ENCODE measurements around the gene ZDHHC14.
"Not testable (repeated sequence)": the region's sequence is repeated elsewhere in the genome, so short reads cannot be mapped to it uniquely, and the experiment has no call there.

Gene ZDHHC14
- 4.1 to 21.3 (median 8.9) reads per million in 4 experiments for total RNA-seq

DNA sequence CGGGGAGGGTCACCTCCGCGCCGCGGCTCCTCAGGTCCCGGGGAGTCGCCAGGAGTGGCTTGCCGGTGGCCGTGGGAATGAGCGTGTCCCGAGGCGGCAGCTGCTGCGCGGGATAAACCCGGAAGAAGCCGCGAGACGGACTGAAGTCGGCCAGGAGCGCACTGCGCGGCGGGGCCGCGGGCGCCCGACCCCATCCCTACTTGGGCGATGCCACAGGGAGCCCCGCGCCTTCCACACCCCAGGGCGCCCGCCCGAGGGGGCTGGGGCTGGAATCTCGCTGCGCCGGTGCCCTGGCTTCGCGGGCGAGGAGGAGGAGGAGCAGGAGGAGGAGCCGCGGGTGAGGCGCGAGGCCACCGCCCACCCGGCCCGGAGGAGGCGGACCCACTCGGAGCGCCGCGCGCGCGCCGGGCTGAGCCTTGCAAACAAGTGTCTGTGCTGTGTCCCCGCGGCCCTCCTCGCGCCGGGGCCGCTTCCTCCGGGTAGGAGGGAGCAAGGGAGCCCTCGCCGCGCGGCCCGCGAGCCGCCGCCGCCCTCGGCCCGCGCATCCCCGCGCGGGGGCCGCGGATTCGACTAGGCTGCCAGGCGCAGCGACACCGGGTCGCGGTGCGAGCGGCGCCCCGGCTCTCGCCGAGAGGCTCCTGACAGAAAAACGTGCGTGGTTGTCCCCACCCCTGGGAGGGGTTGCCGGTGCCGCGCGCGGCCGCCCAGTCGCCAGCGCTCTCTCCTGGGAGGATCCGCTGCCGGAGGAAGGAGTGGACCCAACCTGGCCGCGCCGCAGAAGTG, at the start of gene ZDHHC14:
Gene ZDHHC14 (plus strand): TSS at position 412 of the 783 bp plus-strand sequence.
- peak; percentile 77 for DNase-seq

DNA sequence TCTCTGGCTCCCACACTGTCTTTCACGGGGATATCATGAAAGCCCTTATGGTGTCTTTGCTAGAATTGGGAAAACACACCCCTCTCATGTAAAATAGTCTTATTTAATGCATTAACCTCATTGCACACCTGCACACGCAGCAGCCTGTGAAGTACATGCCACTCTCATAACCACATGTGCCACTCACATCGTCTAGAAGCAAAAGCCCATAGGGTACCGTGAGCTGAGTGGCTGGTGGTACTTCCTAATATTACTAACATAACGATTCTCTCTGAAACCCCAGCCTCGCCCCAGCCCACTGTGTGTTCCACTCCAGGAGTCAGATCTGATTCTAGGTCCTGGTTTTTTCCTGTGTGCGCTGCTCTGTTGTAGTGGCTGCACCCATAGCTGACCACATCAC, 48.2 kb upstream of the ZDHHC14 start:
- DNase-seq: no peak

DNA sequence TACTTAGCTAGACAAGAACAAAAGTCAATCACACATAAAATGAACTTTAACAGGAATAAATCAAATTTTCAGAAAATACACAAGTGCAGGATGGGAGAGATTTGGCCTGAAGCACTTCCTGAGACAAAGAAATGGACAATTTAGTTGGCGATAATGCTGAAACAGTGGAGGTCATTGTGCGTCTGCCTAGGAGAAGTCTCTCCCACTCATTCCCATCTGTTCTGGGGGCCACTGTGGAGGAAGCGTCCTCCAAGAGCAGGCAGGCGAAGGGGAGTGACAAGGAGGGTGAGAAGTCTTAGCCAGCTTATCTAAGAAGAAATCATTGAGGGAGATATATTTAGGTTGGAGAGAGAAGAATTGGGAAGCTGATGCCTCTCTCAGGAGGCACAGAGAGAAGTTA, 47.5 kb upstream of the ZDHHC14 start:
- DNase-seq: no peak

DNA sequence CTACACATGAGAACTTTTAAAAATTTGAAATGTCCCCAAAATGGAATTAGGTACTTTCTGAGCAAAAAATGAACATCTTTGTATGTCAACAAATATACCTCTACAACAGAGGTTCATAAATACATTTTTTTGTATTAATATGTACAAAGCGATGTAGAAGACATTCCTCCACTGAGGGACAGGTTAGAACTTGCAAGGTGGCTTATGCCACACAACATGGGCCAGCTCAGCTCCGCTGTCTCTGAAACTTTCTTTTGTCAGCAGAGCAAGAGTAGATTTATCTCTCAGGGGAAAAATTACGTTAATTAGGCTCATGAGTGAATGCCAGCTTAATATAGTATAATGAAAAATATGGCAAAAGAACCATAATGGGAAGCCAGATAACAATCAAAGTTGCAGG, 47.0 kb upstream of the ZDHHC14 start:
- no peak for DNase-seq

DNA sequence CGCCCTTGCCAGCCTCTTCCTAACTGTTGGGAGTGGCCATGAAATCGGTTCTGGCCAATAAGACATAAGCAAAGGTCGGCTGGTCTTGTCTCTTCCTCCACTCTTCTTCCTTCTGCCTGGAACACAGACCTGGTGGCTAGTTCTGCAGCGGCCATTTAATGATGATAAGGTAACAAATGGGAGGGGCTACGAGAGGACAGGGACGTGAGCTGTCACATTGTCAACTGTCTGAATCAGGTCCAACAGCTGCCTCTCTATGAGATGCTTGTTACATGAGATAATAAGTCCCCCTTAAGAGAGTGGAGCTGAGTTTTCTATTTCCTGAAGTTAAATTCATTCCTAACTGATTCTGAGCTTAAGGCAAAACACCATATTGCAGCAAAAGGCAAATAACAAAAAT, 45.2 kb upstream of the ZDHHC14 start:
- DNase-seq: no peak

DNA sequence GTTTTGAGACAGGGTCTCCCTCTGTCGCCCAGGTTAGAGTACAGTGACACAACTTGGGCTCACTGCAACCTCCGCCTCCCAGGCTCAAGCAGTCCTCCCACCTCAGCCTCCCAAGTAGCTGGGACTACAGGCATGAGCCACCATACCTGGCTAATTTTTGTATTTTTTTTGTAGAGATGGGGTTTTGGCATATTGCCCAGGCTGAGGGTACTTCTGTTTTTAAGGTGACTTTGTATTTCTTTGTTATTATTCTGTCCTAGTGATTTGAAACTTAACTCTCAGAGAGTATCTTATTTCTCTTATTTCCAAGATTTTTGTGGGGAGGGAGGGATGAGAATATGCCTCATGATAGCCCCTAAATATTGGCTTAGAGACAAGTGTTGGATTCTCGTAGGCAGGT, 43.7 kb upstream of the ZDHHC14 start:
- DNase-seq: not testable (repeated sequence)

DNA sequence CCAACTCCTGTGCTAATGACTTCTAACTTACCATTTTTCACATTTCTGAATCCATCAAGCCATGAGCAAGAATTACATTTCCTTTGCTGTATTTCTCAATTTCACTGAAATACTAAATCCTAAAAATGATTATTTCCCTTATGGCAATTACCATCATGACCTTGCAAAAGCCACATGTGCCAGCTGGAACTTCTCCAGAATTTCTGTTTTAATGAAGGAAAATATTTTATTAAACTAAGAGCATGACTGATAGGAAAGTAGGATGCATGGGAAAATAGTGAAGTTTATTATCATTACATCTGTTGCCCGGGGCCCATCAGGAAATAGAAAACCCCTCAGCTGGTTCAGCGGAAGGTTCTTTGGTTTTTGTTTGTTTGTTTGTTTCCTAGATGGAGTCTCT, 43.2 kb upstream of the ZDHHC14 start:
- DNase-seq: no peak

DNA sequence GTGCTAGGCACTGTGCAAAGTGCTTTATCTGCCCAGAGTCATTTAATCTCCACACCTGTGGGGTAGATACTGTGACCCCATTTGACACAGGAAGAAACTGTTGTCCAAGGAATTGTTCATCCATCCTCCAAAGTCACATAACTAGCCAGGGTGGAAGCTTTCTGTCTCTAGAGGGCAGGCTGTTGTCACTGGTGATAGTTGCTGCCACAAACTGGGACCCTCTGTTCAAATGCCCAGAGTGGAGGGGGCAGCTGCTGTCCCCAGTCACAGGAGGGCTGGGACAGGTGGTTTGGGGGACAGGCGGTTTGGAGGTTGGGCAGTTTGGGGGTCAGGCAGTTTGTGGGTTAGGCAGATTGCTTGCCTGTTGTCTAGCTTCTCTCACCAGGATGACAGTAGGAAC, 41.6 kb upstream of the ZDHHC14 start:
- no peak for DNase-seq

DNA sequence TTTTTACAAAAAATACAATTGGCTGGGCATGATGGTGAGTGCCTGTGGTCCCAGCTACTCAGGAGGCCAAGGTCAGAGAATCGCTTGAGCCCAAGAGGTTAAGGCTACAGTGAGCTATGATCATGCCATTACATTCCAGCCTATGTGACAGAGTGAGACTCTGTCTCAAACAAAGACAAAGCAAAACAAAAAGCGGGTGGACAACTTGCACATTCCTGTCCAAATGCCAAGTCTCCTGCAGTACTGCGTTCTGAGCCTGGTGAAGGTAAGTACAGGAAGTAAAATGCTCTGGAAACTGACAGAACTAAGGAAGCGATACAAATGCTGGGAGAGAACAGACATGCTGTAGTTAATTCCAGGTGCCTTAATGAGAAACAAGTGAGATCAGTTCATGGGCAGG, 37.3 kb upstream of the ZDHHC14 start:
- no peak for DNase-seq

DNA sequence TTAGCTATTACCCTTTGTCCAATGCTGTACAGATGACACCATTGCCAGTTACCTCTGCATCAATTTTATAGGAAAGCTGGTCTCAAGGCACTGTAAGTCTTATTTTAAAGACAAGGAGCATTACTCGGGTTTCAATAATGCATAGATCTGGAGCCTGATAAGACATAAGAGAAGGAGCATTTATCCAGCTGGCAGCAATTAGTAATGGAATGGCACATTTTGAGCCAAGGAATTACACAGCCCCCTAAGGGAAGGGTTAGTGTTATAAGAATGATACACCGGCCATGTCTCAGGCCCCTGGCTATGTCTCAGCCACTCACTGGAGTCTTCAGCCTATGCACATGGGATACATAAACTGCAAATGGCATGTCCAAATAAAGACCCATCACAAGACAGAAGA, 34.6 kb upstream of the ZDHHC14 start:
- DNase-seq: no peak

DNA sequence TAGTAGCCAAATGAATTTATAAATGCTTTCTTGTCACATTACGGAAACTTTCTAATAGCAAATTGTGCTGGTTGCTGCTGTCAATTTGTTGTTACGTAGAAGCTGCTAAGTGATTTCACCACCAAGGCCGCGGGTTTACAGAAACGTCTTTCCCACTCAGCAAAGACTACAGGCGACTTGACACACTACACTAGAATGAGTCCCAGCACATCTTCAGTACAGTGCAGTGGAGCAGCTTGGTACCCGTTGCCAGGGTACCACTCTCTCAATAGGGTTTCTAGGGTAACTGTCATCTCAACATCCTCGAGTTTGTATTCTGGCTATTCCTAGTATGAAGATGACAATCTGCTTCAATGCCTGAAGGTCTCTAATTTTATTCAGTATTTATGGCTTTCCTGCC, 22.7 kb upstream of the ZDHHC14 start:
- no peak for DNase-seq

DNA sequence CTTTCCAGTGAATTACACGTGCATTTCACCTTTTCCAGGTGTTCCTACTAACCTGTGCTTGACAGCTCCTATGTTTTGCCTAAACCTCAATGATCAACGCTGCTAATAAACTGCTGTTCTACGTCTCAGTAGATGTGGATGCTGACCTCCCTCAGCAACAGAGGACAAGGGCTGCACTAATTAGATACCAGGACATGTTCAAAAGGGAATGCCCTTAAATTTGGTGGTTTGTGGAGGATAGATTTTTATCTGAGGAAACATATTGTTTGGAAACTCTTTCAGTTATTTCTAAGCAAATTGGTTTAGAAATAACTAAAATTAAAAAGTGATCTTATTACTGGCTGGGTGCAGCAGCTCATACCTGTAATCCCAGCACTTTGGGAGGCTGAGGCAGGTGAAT, 19.1 kb upstream of the ZDHHC14 start:
- DNase-seq: no peak

DNA sequence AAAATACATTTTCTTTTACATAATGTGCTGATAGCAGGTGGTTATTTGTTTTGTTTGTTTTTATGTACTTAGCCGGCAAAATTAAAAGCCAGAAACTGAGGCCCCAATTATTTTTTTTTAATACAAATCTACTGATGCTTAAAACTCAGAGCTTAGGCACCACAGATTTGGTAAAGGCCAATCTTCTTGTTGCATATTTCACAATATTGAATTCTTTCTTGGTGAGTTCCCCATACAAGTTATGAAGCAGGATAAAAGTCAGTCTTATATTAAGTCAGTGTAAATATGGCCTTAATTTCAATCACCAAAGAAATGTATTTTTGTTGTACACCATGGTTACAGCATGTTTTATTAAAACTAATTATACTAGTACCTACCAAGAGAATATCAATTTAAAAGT, 16.3 kb upstream of the ZDHHC14 start:
- no peak for DNase-seq

DNA sequence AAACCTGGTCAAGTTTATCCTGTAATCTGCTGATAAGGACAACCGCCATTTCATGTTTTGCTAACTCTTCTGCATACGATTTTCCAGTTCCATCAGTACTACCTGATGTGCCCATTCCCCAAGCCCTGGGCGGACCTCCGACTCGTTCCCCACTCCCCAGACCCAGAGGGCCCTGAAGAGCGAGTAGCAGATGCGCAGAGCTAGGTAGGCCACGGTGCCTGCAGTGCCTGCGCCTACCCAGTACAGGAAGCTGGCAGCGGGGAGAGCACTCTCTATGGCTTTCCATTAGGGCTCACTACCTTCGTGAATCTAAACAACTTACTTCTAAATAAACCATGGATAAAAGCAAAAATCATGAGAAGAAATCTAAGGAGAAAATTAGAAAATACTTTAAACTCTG, 14.3 kb upstream of the ZDHHC14 start:
- no peak for DNase-seq

DNA sequence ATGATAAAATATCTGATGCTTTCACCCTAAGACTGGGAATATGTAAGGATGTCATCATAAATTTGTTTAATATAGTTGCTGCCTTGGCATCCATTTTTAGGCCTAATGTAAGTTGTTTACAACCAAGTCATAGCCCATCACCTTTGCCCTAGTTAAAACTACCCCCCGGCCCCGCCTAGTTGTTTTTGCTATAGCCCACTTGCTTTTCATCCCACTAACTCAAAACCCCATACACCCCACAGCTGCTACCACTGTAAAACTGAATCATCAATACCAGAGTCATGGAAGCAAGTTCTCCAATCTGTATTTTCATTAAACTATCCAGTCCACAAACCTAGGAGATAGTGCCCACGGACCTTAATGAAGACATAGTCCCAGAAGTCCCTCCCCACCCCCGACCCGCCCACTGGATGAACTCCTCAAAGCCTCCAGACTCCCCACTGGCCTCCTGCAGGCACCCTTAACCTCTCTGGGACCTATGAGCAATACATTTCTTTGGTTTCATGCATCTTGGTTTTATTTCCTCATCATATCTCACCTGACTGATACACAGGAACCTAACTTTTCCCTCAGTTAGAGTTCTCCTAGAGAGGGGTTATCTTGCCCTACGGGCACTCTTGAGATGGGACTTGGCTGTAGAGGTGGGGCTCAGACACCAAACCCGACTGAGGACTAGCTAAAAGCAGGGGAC, 12.5 kb upstream of the ZDHHC14 start:
- DNase-seq: no peak

DNA sequence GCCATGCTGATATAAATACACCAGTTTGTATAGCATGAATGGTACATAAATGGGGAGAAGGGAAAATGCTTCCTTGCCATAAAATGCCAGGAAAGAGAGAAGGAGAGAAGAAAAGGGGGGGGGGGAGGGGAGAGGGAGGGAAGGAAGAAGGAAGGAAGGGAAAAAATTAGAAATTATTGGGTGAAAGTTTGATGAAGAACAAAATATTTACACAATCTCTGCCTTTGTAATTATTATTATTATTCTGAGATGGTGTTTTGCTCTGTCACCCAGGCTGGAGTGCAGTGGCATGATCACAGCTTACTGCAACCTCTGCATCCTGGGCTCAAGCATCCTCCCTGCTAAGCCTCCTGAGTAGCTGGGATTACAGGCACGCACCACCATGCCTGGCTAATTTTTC, 10.2 kb upstream of the ZDHHC14 start:
- no peak for DNase-seq

DNA sequence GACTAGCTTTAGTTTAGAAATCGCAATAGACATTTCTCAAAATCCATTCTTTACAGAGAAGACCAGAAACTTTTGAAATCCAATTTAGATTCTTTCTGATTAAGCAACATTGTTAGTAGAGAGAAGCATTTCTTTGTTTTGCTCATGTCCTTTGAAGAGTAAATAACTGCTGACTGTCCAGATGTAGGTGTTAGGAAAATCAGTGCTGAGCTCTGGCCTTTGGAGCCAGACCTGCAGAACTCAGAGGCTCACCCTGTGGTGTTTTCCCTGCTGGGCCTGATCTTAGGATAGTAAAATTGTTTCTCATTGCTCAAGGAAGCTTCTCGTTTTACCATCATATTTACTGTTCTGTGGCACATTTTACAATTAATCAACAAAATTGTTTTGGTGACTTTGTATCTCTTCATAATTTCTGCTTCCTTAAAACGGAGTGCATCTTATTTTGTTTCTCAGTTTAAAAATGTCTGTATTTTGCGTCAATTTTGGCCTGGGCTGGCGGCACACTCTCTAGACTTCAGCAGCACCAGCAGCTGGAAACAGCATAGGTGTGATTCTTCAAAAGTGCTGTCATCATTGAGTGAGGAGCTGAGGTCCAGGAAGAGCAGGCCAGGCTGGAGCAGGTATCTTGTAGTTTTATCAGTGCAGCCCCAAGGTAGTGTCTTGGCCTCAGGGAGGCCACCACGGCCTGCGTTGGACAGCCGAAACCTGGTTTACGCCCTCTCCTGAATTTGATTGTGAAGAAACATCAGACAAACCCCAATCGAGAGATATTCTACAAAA, 8.3 kb upstream of the ZDHHC14 start:
- DNase-seq: no peak

DNA sequence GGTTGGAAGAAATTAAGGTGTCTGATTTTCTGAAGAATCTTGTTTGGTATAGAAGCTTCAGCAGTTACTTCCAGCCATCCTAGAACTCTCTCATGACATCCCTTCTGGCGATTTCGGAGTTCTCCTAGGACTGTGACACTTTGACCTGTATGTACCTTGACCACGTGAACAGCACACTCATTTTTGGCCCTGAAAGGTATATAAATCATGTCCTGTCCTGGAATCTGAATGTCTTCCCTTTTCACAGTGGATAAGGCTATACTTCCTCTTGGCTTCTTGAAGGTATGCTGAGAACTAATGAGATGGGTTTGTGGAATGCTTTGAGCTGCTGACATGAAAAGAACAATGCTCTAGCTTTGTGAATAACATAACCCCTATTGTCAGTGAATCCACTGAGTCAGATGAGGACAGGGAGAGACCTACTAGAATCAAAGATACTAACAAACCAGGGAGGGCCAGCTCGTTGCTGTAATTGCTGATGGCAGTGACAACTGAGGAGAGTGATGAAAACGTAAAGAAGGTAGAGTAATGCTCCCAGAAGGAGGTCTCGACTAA, 6.0 kb upstream of the ZDHHC14 start:
- no peak for DNase-seq

DNA sequence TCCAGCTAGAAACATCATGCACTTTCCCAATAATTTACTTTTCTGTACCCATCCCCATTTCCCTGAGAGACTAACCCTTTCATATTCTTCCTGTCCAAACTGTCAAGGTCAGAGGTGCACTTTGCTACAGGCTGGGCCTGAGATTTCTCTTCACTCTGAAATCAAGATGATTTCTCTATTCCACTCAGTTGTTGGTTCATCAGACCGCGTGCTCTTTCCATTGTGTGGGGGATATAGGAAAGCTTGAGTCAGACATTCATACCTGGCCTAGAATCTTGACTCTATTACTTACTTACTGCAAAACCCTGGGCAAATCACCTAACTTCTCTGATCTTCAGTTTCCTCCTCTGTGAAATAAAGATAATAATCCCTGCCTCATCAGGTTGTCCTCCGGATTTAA, 4.7 kb upstream of the ZDHHC14 start:
- no peak for DNase-seq

DNA sequence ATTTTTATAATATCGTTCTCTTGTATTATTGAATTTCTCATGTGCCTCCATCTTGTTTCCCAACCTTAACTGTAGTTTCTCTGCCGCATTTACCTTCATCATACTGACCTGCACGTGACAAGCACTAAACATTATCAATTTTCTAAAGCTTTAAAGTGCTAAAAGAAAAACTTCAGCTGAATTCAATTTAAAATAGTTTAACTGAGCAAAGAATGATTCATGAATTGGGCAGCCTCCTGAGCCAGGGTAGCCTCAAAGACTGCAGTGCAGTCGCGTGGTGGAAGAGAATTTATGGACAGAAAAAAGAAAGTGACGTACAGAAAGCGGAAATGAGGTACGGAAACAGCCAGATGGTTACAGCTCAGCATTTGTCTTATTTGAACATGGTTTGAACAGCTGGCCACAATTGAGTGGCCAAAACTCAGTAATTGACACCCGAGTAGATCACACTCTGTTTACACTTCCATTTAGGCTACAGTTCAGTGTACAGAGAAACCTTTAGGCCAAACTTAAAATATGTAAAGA, 4.2 kb upstream of the ZDHHC14 start:
- DNase-seq: no peak

DNA sequence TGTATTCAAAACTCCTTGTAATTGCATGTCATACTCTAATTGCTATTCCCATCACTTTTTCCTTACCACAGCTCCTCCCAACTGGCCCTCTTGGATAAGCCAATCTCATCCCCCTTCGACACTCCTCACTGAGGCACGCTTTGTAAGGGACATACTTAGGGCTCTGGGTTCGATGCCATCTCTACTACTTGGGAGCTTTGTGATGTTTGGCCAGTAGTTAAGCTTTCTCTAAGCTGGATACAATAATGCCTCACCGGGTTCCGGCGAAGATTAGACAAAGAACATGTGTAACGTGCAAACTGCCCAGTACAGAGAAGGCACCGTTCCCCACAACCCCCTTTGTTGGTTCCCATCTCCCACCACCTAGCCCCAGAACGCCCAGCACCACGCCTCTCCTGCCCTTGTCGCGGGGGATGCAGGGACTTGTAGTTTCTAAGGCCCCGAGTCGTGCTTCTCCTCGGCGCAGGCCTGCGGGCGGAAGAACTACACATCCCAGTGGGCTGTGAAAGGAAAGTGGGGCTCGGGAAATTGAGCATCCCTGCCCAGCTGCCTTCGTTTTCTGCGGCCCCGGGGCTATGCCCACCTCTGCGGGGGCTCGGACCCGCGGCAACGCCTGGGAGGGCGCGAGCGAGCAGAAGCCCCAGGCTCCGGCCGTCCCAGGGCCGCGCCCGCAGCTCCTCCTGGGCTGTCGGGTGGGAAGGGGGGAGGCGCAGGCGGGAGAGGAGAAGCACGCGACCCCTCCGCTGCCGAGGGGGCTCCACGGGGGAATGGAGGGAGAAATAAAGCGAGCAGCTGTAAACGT, 1.1 kb upstream of the ZDHHC14 start:
- DNase-seq: peak; percentile 82

DNA sequence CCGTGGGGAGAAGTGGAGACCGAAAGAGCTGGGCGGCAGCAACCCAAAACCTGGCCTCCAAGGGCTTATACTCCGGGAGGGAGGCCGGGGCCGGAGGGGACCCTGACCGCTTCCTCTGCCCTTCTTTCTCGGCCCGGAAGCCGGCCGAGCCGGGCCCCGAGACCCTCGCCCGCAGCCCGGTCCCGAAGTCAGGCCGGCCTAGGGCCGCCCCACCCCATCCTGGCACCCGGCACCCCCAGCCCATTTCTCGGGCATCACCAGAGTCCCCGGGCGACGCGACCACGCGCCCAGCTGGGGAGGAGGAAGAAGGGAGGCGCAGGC, 572 bp upstream of the ZDHHC14 start:
- no peak for DNase-seq
